Measurements from ENCODE around the gene CD28.

DNA sequence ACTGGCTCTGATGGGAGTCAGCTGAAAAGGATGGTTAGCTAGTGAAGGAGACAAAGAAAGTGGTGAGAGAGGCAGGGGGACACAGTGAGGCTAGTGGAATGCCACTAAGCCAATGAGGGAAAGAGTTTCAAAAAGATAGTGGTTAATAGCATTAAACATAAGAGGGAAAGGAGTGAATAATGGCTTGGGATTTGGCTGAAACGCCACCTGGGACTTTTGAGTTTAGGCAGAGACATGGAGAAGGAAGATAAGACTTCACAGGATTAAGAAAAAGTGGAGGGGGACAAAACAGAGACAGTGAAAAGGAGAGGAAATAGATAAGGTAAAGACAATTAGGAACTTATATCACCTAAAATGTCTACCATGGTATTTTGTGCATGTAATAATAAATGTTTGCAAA, 6.9 kb downstream of the CD28 start:
- no peak for TF ChIP-seq EZH2phosphoT487 (IDR thresholded peaks at IDR 0.05; ENCODE audit: insufficient read depth, low read depth)
- no peak for TF ChIP-seq EZH2 (IDR thresholded peaks at IDR 0.05; ENCODE audit: insufficient read depth, poor library complexity, severe bottlenecking)

Data from GM23248 (cell line).